H7 (cell line): ENCODE results near the gene DNAH10. TPM values are rescaled to one million over a fixed set of nuclear protein-coding genes. Genes with fewer than 3 reads are reported as not detected.
A peak's percentile ranks its signal among the peaks of the same experiment; 100 is the strongest.

Experiments used
- DNase-seq: peaks from one replicate; pipeline ENCODE4 v3.0.0; 2012
- H3K27me3 ChIP-seq: 2 replicates; pipeline ENCODE4 v1.6.0; 2011; ENCODE audit warnings: mild to moderate bottlenecking, low read length; ENCODE audit not compliant: control insufficient read depth, insufficient read depth
- H3K36me3 ChIP-seq: replicated peaks from 2 replicates; pipeline ENCODE4 v1.5.1; 2011; ENCODE audit warnings: low read length; ENCODE audit not compliant: control insufficient read depth, insufficient read depth
- H3K4me3 ChIP-seq: 2 replicates; pipeline ENCODE4 v1.5.1; 2011; ENCODE audit warnings: low read depth, mild to moderate bottlenecking, control low read depth, low read length, moderate library complexity; ENCODE audit not compliant: insufficient read depth
- total RNA-seq: library from RNA; depleted of rRNA; stranded (reverse); fragments of >200 nt; shearing (Covaris generic); gene quantifications from 2 replicates; pipeline ENCODE4 v1.2.3, GENCODE V29; 2014; rRNA removed

DNAH10 gene
- total RNA-seq, 1 experiment from 2014 or later, result 0.03 TPM

GRCh38 chr12:123971770-123972456 is 209.8 kb downstream of the DNAH10 start:
- DNase-seq, result peak; percentile 85
- Histone ChIP-seq H3K27me3 (peaks cover 54% of the 10 kb centered on the region), H3K4me3 (peak overlapping the region; percentile 62), H3K36me3 (peaks cover 1% of the 10 kb centered on the region)

- DNase-seq, result peak; percentile 99
- Histone ChIP-seq H3K4me3 (peak within 1 kb of the TSS; percentile 81), H3K36me3 (peaks cover 1% of the 10 kb centered on the region), H3K27me3 (peaks cover 46% of the 10 kb centered on the region)
Observed at GRCh38 chr12:123972457-123973401, 210.6 kb downstream of the DNAH10 start, which contains the start of the genes CCDC92 and ZNF664. Gene CCDC92, minus strand, starts transcription at chr12:123972831. Its CDS starts 28,526 bp downstream, at chr12:123944305. Gene ZNF664, plus strand, starts transcription at chr12:123973215. Its CDS starts 38,930 bp downstream, at chr12:124012145.

GRCh38 chr12:123973552-123974341 is 211.6 kb downstream of the DNAH10 start:
- Histone ChIP-seq H3K27me3 (peaks cover 36% of the 10 kb centered on the region), H3K36me3 (peaks cover 1% of the 10 kb centered on the region)
- peak; percentile 66 for DNase-seq

GRCh38 chr12:123976227-123976826 is 214.2 kb downstream of the DNAH10 start:
- Histone ChIP-seq H3K36me3 (peaks cover 1% of the 10 kb centered on the region), H3K4me3 (no peak overlapping the region), H3K27me3 (peaks cover 10% of the 10 kb centered on the region; the same call in 1 of the 2 replicates)
- no peak for DNase-seq

More at GRCh38 chr12:123973552-123974341, 211.6 kb downstream of the DNAH10 start:
- H3K4me3 ChIP-seq, result peak overlapping the region; percentile 81

- H3K36me3 ChIP-seq, result peaks cover 1% of the 10 kb centered on the region
Observed at GRCh38 chr12:123979566-123979965, 217.5 kb downstream of the DNAH10 start.

GRCh38 chr12:123982269-123982668 is 220.2 kb downstream of the DNAH10 start:
- DNase-seq, result no peak
- H3K4me3 ChIP-seq, result no peak overlapping the region
- no peaks in the 10 kb centered on the region for H3K27me3 ChIP-seq
- no peaks in the 10 kb centered on the region for H3K36me3 ChIP-seq

More at GRCh38 chr12:123979566-123979965, 217.5 kb downstream of the DNAH10 start:
- H3K4me3 ChIP-seq, result no peak overlapping the region
- H3K27me3 ChIP-seq, result peaks cover 4% of the 10 kb centered on the region; the same call in 1 of the 2 replicates
- no peak for DNase-seq

- no peaks in the 10 kb centered on the region for H3K27me3 ChIP-seq
- no peak overlapping the region for H3K4me3 ChIP-seq
- H3K36me3 ChIP-seq, result peaks cover 2% of the 10 kb centered on the region
- peak; percentile 35 for DNase-seq
Observed at GRCh38 chr12:123983822-123984485, 221.9 kb downstream of the DNAH10 start.

GRCh38 chr12:123984903-123985302 is 222.8 kb downstream of the DNAH10 start:
- H3K27me3 ChIP-seq, result no peaks in the 10 kb centered on the region
- DNase-seq, result no peak
- H3K4me3 ChIP-seq, result no peak overlapping the region
- H3K36me3 ChIP-seq, result peaks cover 2% of the 10 kb centered on the region

Other genes starting within 250 kb of the DNAH10 start
- gene RILPL1, start 228.6 kb upstream of the DNAH10 start, total RNA-seq, result 12.4 and 13.2 TPM in 2 replicates
- gene TMED2, start 177.7 kb upstream of the DNAH10 start, total RNA-seq, result 158 and 177 TPM in 2 replicates
- gene DDX55, start 160.2 kb upstream of the DNAH10 start, total RNA-seq, result 35.2 and 37.5 TPM in 2 replicates
- 44.8 and 61.1 TPM in 2 replicates for gene EIF2B1, start 128.6 kb upstream of the DNAH10 start, total RNA-seq
- gene GTF2H3, start 128.5 kb upstream of the DNAH10 start, total RNA-seq, result 40.4 and 42.7 TPM in 2 replicates
- gene TCTN2, start 91.2 kb upstream of the DNAH10 start, total RNA-seq, result 6.9 and 7.8 TPM in 2 replicates
- 22.3 and 31.9 TPM in 2 replicates for gene ATP6V0A2, start 49.9 kb upstream of the DNAH10 start, total RNA-seq
- gene CCDC92, start 210.5 kb downstream of the DNAH10 start, total RNA-seq, result 5.2 and 6.1 TPM in 2 replicates
- 60.3 and 62.0 TPM in 2 replicates for gene ZNF664, start 210.9 kb downstream of the DNAH10 start, total RNA-seq